Mesendoderm (in vitro differentiated cells): ENCODE measurements around the gene JAKMIP1.
"Not testable (repeated sequence)": the region's sequence is repeated elsewhere in the genome, so short reads cannot be mapped to it uniquely, and the experiment has no call there.

Source experiments
- DNase-seq: peaks from one replicate; pipeline ENCODE4 v3.0.0; 2013
- H2AK5ac ChIP-seq: 2 replicates; pipeline ENCODE4 v1.6.1; 2013; ENCODE audit warnings: low read length, inconsistent platforms
- H2BK120ac ChIP-seq: 2 replicates; pipeline ENCODE4 v1.6.1; 2013; ENCODE audit warnings: low read depth, mild to moderate bottlenecking, low read length, moderate library complexity, mixed read lengths
- H2BK15ac ChIP-seq: replicated peaks from 2 replicates; pipeline ENCODE4 v1.6.1; 2013; ENCODE audit warnings: low read depth, mild to moderate bottlenecking, moderate library complexity
- H2BK5ac ChIP-seq: 2 replicates; pipeline ENCODE4 v1.6.1; 2013; ENCODE audit warnings: low read length, inconsistent platforms
- H3K18ac ChIP-seq: 2 replicates; pipeline ENCODE4 v1.6.1; 2013; ENCODE audit warnings: mild to moderate bottlenecking, low read length, mixed read lengths
- H3K23ac ChIP-seq: one replicate; pipeline ENCODE4 v1.6.1; 2013; ENCODE audit warnings: low read length
- H3K27ac ChIP-seq: 2 replicates; pipeline ENCODE4 v1.5.1; 2013; ENCODE audit warnings: low read depth, mild to moderate bottlenecking, inconsistent platforms, low read length, moderate library complexity
- H3K27me3 ChIP-seq: 2 replicates; pipeline ENCODE4 v1.6.1; 2013; ENCODE audit warnings: low read length, control low read depth, mild to moderate bottlenecking, inconsistent platforms; ENCODE audit not compliant: insufficient read depth, poor library complexity
- H3K36me3 ChIP-seq: 2 replicates; pipeline ENCODE4 v1.6.1; 2013; ENCODE audit warnings: low read length, inconsistent platforms; ENCODE audit not compliant: control insufficient read depth, insufficient read depth
- H3K4ac ChIP-seq: one replicate; pipeline ENCODE4 v1.6.1; 2013; ENCODE audit warnings: low read depth, mild to moderate bottlenecking, low read length, moderate library complexity
- H3K4me1 ChIP-seq: 2 replicates; pipeline ENCODE4 v1.6.1; 2013; ENCODE audit warnings: low read depth, low read length, inconsistent platforms; ENCODE audit not compliant: control insufficient read depth
- H3K4me2 ChIP-seq: 2 replicates; pipeline ENCODE4 v1.6.1; 2013; ENCODE audit warnings: low read length
- H3K4me3 ChIP-seq: 2 replicates; pipeline ENCODE4 v1.5.1; 2013; ENCODE audit warnings: mild to moderate bottlenecking, low read length
- H3K56ac ChIP-seq: one replicate; pipeline ENCODE4 v1.6.1; 2013; ENCODE audit warnings: low read length
- H3K79me1 ChIP-seq: 2 replicates; pipeline ENCODE4 v1.6.1; 2013; ENCODE audit warnings: low read length, inconsistent platforms
- H3K79me2 ChIP-seq: 2 replicates; pipeline ENCODE4 v1.6.1; 2013; ENCODE audit warnings: mild to moderate bottlenecking, low read length; ENCODE audit not compliant: control insufficient read depth, insufficient read depth
- H3K9ac ChIP-seq: 2 replicates; pipeline ENCODE4 v1.6.1; 2013; ENCODE audit warnings: low read length, inconsistent platforms
- H4K5ac ChIP-seq: one replicate; pipeline ENCODE4 v1.6.1; 2013; ENCODE audit warnings: low read length
- H4K8ac ChIP-seq: one replicate; pipeline ENCODE4 v1.6.1; 2013; ENCODE audit warnings: low read depth, mild to moderate bottlenecking, control low read depth, low read length, moderate library complexity
- WGBS: extraction: QIAGEN DNeasy Blood & Tissue Kit; methylation state at CpG from one replicate; pipeline ENCODE4 v1.1.7; 2013; ENCODE audit warnings: low lambda C conversion rate, missing lambda C conversion rate; ENCODE audit not compliant: insufficient coverage; ENCODE audit errors: extremely low coverage; 5-methylcytosine and 5-hydroxymethylcytosine counted together

Gene JAKMIP1

DNA sequence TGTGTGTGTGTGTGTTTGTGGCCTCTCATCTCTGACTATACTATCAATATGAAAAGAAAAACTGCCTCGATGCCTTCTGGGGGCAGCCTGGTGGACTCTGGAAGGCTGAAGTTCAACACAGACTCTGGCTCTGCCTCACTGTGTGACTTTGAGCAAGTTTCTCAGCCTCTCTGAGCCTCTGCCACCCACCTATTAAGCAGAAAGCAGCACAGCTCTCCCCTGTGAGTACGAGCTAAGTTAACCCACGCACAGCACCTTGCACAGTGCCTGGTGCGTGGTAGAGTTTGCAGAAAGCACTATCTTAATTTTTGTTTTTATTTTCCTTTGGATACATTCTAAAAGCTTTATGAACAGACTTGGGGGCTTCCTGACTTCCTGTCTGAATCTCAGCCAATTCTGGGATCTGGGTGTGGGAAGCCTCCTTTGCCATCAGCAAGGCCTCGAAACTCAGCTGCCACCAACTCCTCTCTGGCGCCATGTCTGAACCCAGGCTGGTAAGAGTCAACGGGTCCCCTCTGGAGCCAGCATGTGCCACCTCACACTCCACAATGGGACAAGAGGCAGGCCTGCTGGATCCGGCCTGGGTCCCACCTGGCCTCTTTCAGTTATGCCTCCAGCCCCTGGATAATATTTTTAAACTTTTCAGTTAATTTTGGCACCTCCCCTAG, 57.3 kb downstream of the JAKMIP1 start:
- Histone ChIP-seq H2AK5ac (peak overlapping the region; percentile 83), H3K27ac (no peak overlapping the region), H3K56ac (no peak overlapping the region), H3K4me3 (no peak overlapping the region), H3K4ac (peak overlapping the region; percentile 5), H2BK15ac (no peak overlapping the region), H3K23ac (no peak overlapping the region), H4K5ac (no peak overlapping the region), H3K18ac (peak overlapping the region; percentile 4), H3K4me1 (no peaks in the 10 kb centered on the region), H3K79me2 (no peaks in the 10 kb centered on the region), H2BK5ac (no peak overlapping the region), H3K4me2 (no peak overlapping the region), H2BK120ac (no peak overlapping the region), H4K8ac (no peak overlapping the region), H3K79me1 (no peaks in the 10 kb centered on the region), H3K36me3 (no peaks in the 10 kb centered on the region), H3K27me3 (no peaks in the 10 kb centered on the region), H3K9ac (no peak overlapping the region)
- WGBS: no CpG with 5 or more reads among the region's 8 CpGs
- no peak for DNase-seq

DNA sequence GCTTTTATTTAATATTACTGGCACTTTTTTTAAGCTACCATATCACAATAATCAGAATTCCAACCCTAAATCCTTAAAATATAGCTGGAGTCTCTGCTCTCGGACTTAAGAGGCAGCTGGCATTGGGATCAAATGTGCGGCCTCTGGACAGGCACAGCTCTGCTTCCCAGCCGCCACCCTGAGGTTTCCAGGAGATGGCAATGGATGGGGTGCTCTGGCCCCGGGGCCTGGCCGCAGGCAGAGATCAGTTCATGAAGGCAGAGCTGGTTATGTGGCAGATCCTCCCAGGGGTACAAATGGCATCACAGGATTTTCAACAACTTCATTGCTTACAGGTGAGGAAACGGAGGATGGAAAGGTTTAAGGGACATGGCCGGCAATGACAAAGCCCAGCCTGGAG, 57.8 kb downstream of the JAKMIP1 start:
- no peak overlapping the region for H4K5ac ChIP-seq
- peaks cover 4% of the 10 kb centered on the region for H3K4me1 ChIP-seq
- no peak overlapping the region for H3K4me2 ChIP-seq
- no peak overlapping the region for H2BK5ac ChIP-seq
- H2BK120ac ChIP-seq: no peak overlapping the region
- H3K9ac ChIP-seq: no peak overlapping the region
- H3K4ac ChIP-seq: peak overlapping the region; percentile 5
- no peaks in the 10 kb centered on the region for H3K36me3 ChIP-seq
- H3K79me1 ChIP-seq: no peaks in the 10 kb centered on the region
- H3K27me3 ChIP-seq: no peaks in the 10 kb centered on the region
- no peak for DNase-seq
- no peak overlapping the region for H3K4me3 ChIP-seq
- peak overlapping the region; percentile 4 for H3K18ac ChIP-seq
- H2AK5ac ChIP-seq: no peak overlapping the region
- H3K56ac ChIP-seq: no peak overlapping the region
- H3K27ac ChIP-seq: no peak overlapping the region
- no peak overlapping the region for H4K8ac ChIP-seq
- no CpG with 5 or more reads among the region's 7 CpGs for WGBS
- no peak overlapping the region for H3K23ac ChIP-seq
- H3K79me2 ChIP-seq: no peaks in the 10 kb centered on the region
- peak overlapping the region; percentile 3 for H2BK15ac ChIP-seq

GRCh38 chr4:6141554-6141953, 58.8 kb downstream of the JAKMIP1 start:
- no peak overlapping the region for H3K4ac ChIP-seq
- H2AK5ac ChIP-seq: peak overlapping the region; percentile 27
- H3K27me3 ChIP-seq: no peaks in the 10 kb centered on the region
- H2BK5ac ChIP-seq: peak overlapping the region; percentile 49
- H2BK120ac ChIP-seq: no peak overlapping the region
- no CpG with 5 or more reads among the region's 9 CpGs for WGBS
- H2BK15ac ChIP-seq: no peak overlapping the region
- peak overlapping the region; percentile 22 for H3K18ac ChIP-seq
- no peak overlapping the region for H3K4me2 ChIP-seq
- H3K79me2 ChIP-seq: no peaks in the 10 kb centered on the region
- H3K4me1 ChIP-seq: peaks cover 8% of the 10 kb centered on the region
- H4K8ac ChIP-seq: no peak overlapping the region
- no peak for DNase-seq
- H3K4me3 ChIP-seq: no peak overlapping the region
- H4K5ac ChIP-seq: peak overlapping the region; percentile 10
- H3K27ac ChIP-seq: no peak overlapping the region
- H3K9ac ChIP-seq: no peak overlapping the region
- no peaks in the 10 kb centered on the region for H3K36me3 ChIP-seq
- H3K79me1 ChIP-seq: no peaks in the 10 kb centered on the region
- peak overlapping the region; percentile 62 for H3K56ac ChIP-seq
- H3K23ac ChIP-seq: no peak overlapping the region

- no CpG with 5 or more reads among the region's 14 CpGs for WGBS
- peak overlapping the region; percentile 64 for H2AK5ac ChIP-seq
- DNase-seq, H3K4me2 ChIP-seq, H3K27ac ChIP-seq, H3K36me3 ChIP-seq, H3K9ac ChIP-seq, H3K79me2 ChIP-seq, H3K4me1 ChIP-seq, H4K8ac ChIP-seq, H3K4me3 ChIP-seq, H2BK15ac ChIP-seq, H3K79me1 ChIP-seq, H4K5ac ChIP-seq, H3K27me3 ChIP-seq: not testable (repeated sequence)
- H2BK120ac ChIP-seq: peak overlapping the region; percentile 7
- H3K4ac ChIP-seq: peak overlapping the region; percentile 73
- peak overlapping the region; percentile 55 for H3K18ac ChIP-seq
- H3K23ac ChIP-seq: peak overlapping the region; percentile 32
- H3K56ac ChIP-seq: peak overlapping the region; percentile 63
- H2BK5ac ChIP-seq: peak overlapping the region; percentile 80
Observed at GRCh38 chr4:6141021-6141420, 59.3 kb downstream of the JAKMIP1 start.

DNA sequence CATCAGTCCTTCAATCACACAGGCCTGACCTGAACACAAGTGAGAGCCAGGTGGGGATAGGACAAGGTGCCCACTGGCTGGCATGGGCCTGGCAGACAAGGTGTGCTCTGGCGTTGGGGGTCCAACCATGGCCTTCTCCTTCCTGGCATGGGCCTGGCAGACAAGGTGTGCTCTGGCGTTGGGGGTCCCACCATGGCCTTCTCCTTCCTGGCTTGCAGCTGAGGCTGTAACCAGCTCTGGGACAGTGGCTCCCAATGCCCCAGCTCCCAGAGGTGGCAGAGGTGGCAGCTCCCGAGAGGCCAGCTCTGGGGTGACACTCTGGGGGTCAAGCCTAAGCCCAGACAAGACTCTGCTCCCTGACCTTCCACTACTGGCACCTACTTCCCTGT, 62.6 kb downstream of the JAKMIP1 start:
- no peak overlapping the region for H2BK15ac ChIP-seq
- H3K18ac ChIP-seq: peak overlapping the region; percentile 93
- no peak overlapping the region for H4K8ac ChIP-seq
- H3K27ac ChIP-seq: peak overlapping the region; percentile 93
- no peak overlapping the region for H3K4me3 ChIP-seq
- no peak for DNase-seq
- H2BK5ac ChIP-seq: peak overlapping the region; percentile 99
- peak overlapping the region; percentile 3 for H2AK5ac ChIP-seq
- H3K9ac ChIP-seq: peak overlapping the region; percentile 36
- no peaks in the 10 kb centered on the region for H3K79me1 ChIP-seq
- H3K36me3 ChIP-seq: no peaks in the 10 kb centered on the region
- H4K5ac ChIP-seq: peak overlapping the region; percentile 94
- H2BK120ac ChIP-seq: peak overlapping the region; percentile 98
- WGBS: no CpG with 5 or more reads among the region's 3 CpGs
- peak overlapping the region; percentile 66 for H3K56ac ChIP-seq
- peak overlapping the region; percentile 1 for H3K23ac ChIP-seq
- no peaks in the 10 kb centered on the region for H3K27me3 ChIP-seq
- H3K4me2 ChIP-seq: no peak overlapping the region
- H3K4ac ChIP-seq: peak overlapping the region; percentile 73
- H3K4me1 ChIP-seq: peaks cover 9% of the 10 kb centered on the region
- H3K79me2 ChIP-seq: no peaks in the 10 kb centered on the region
